ENCODE results near the gene SLBP. TPM values are rescaled to one million over a fixed set of nuclear protein-coding genes. Genes with fewer than 3 reads are reported as not detected.

SLBP gene
- total RNA-seq, 2 experiments from 2014 or later: 115 to 117 TPM

DNA sequence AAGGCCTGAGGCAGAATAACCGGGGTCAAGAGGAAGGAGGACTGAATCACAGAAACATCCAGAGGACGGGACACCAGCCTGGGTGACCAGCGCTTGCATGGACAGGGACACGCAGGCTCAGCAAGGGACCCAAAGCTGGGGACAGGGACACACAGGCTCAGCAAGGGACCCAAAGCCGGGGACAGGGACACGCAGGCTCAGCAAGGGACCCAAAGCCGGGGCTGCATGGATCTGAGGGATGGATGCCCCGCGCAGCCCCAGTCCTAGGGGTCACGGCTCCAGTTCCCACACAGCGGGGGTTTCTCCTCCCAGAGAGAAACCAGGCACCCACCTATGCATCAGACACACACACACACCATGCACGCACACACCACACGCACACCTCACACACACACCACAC, 60.5 kb downstream of the SLBP start:
- ChIA-PET POLR2A (no interaction called here), CTCF (no interaction called here)
- intact Hi-C loops (cut with micrococcal nuclease): no loop called here
- H3K27ac Mint-ChIP-seq: no peak overlapping the region
- no peaks in the 10 kb centered on the region for H3K9me3 Mint-ChIP-seq
- DNase-seq: no peak
- no peak for ATAC-seq
- H3K36me3 Mint-ChIP-seq (ENCODE audit: low read depth): peaks cover 2% of the 10 kb centered on the region
- TF ChIP-seq, protein P1, sequence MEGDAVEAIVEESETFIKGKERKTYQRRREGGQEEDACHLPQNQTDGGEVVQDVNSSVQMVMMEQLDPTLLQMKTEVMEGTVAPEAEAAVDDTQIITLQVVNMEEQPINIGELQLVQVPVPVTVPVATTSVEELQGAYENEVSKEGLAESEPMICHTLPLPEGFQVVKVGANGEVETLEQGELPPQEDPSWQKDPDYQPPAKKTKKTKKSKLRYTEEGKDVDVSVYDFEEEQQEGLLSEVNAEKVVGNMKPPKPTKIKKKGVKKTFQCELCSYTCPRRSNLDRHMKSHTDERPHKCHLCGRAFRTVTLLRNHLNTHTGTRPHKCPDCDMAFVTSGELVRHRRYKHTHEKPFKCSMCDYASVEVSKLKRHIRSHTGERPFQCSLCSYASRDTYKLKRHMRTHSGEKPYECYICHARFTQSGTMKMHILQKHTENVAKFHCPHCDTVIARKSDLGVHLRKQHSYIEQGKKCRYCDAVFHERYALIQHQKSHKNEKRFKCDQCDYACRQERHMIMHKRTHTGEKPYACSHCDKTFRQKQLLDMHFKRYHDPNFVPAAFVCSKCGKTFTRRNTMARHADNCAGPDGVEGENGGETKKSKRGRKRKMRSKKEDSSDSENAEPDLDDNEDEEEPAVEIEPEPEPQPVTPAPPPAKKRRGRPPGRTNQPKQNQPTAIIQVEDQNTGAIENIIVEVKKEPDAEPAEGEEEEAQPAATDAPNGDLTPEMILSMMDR (IDR thresholded peaks at IDR 0.05): no peak
- H3K4me3 Mint-ChIP-seq: no peak overlapping the region
- peaks cover 3% of the 10 kb centered on the region for H3K4me1 Mint-ChIP-seq (ENCODE audit: low read depth)
- no peaks in the 10 kb centered on the region for H3K27me3 Mint-ChIP-seq

DNA sequence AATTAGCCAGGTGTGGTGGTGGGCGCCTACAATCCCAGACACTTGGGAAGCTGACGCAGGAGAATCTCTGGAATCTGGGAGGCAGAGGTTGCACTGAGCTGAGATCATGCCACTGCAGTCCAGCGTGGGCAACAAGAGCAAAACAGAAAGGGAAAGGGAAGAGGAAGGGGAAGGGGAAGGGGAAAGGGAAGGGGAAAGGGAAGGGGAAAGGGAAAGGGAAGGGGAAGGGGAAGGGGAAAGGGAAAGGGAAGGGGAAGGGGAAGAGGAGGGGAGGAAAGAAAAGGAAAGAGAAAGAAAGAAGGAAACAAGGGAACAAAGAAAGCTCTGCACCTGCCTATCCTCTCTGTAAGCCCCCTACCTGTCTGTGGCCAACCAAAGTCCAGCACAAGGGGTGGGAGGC, 63.2 kb downstream of the SLBP start:
- H3K36me3 Mint-ChIP-seq (ENCODE audit: low read depth): peaks cover 2% of the 10 kb centered on the region

DNA sequence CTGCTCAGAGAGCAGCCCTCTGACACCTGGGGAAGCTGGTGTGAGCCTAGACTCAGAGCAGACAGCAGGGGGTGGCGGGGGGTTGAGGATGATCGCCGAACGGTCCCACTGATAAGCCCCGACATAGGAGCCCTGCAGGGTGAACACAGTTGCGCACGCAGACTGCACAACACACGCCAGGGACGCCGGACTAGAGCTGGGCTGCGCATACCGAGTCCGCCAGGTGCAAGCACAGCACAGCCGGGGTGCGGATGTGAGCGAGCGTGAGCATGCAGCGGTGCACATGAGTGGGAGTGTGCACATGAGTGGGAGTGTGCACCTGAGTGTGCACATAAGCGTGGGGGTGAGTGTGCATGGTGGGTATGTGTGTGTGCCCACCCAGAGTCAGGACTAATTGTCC, 64.7 kb downstream of the SLBP start:
- no peak for ATAC-seq
- no peaks in the 10 kb centered on the region for H3K27me3 Mint-ChIP-seq
- TF ChIP-seq, protein P1 (IDR thresholded peaks at IDR 0.05): no peak
- H3K4me3 Mint-ChIP-seq: no peak overlapping the region
- H3K4me1 Mint-ChIP-seq (ENCODE audit: low read depth): peaks cover 3% of the 10 kb centered on the region
- H3K36me3 Mint-ChIP-seq (ENCODE audit: low read depth): peaks cover 2% of the 10 kb centered on the region
- intact Hi-C loops (cut with micrococcal nuclease): no loop called here
- no peak for DNase-seq
- H3K27ac Mint-ChIP-seq: no peak overlapping the region
- ChIA-PET POLR2A (no interaction called here), CTCF (interaction anchor here (1.1 to 1.2 kb wide), 2 partner anchors 18 to 42 kb away, joined by 3 read pairs; no protein-coding TSS in a partner anchor)
- no peaks in the 10 kb centered on the region for H3K9me3 Mint-ChIP-seq

More for the DNA sequence above, 63.2 kb downstream of the SLBP start:
- H3K27me3 Mint-ChIP-seq: no peaks in the 10 kb centered on the region
- H3K27ac Mint-ChIP-seq: no peak overlapping the region
- ATAC-seq (no peak), DNase-seq (no peak)
- no peaks in the 10 kb centered on the region for H3K9me3 Mint-ChIP-seq
- no peak overlapping the region for H3K4me3 Mint-ChIP-seq
- peaks cover 3% of the 10 kb centered on the region for H3K4me1 Mint-ChIP-seq (ENCODE audit: low read depth)
- POLR2A ChIA-PET: no interaction called here
- intact Hi-C loops (cut with micrococcal nuclease): no loop called here
- CTCF ChIA-PET: no interaction called here
- TF ChIP-seq, protein P1 (IDR thresholded peaks at IDR 0.05): no peak

DNA sequence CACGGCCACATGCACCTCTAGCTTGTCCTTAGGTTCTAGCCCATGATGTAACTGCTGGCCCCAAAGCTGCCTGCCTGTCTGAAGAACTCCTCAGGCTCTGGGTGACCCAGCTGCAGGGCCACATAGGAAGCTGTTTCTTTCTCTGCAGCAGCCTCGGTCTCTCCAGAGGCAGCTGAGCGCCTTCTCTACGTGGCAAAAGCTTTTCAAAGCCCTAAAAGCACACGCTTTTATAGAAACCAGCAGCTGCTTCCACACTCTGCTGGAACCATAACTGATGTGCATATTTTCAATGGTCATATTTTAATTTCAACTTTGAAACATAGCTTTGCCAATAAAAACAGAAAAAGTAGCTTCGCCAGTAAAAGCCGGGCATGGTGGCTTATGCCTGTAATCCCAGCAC, 65.4 kb downstream of the SLBP start:
- no peak overlapping the region for H3K4me3 Mint-ChIP-seq
- ChIA-PET POLR2A (no interaction called here), CTCF (interaction anchor here (1.2 to 1.3 kb wide), 2 partner anchors 13 to 17 kb away, joined by 3 read pairs; no protein-coding TSS in a partner anchor)
- TF ChIP-seq, protein P1 (IDR thresholded peaks at IDR 0.05): no peak
- H3K36me3 Mint-ChIP-seq (ENCODE audit: low read depth): peaks cover 2% of the 10 kb centered on the region
- no peak for ATAC-seq
- no peaks in the 10 kb centered on the region for H3K9me3 Mint-ChIP-seq
- H3K4me1 Mint-ChIP-seq (ENCODE audit: low read depth): peaks cover 3% of the 10 kb centered on the region
- intact Hi-C loops (cut with micrococcal nuclease): no loop called here
- no peak overlapping the region for H3K27ac Mint-ChIP-seq
- H3K27me3 Mint-ChIP-seq: no peaks in the 10 kb centered on the region
- DNase-seq: no peak

DNA sequence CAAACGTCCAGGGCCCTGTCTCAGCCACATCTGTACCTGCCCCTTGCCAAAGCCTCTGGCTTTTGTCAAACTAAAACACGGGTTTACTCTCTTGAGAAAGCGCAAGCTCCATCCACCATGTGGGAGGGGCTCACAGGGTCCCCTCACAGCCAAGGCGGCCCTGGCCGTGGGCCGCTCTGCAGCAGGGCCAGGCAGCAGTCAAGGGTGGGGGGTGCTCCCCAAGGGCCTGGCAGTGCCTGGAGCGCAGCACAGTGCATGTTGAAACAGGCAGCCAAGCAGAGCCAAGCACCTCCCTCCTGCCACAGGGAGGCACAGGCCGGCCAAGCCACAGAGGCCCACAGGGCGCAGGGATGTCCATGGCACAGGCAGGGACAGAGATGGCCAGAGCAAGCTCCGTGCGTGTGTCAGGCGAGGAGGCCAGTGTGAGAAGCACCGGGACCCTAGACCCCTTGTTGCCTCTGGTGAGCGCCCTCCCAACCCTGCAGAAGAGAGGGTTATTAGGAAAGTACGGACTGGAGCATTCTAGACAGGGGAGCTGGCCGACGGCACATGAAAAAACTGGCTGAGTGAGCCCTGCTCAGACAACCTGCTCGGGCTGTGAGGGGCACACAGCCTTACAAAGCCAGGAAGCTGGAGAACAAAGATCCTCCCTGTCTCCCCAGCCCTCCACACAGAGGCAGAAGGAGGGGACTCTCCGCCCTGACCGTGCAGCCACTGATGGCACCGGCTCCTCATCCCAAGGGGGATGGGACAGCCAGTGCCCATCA, 67.0 kb downstream of the SLBP start:
- Mint-ChIP-seq H3K27ac (no peak overlapping the region), H3K9me3 (no peaks in the 10 kb centered on the region), H3K4me3 (no peak overlapping the region), H3K36me3 (ENCODE audit: low read depth) (no peaks in the 10 kb centered on the region), H3K4me1 (ENCODE audit: low read depth) (peaks cover 3% of the 10 kb centered on the region), H3K27me3 (no peaks in the 10 kb centered on the region)
- CTCF ChIA-PET: no interaction called here
- TF ChIP-seq, protein P1 (IDR thresholded peaks at IDR 0.05): no peak
- POLR2A ChIA-PET: no interaction called here
- intact Hi-C loops (cut with micrococcal nuclease): no loop called here
- no peak for ATAC-seq
- DNase-seq: no peak

All from activated CD8-positive, alpha-beta T cell treated with anti-CD3 and anti-CD28 coated beads for 36 hours (primary cell).